Activated naive CD4-positive, alpha-beta T cell treated with anti-CD3 and anti-CD28 coated beads, Interleukin-2, amount 10 ng/mL, durations not matched to agents 7 days and 5 days (primary cell): ENCODE results near the gene ZNF205.
"Not testable (repeated sequence)": the region's sequence is repeated elsewhere in the genome, so short reads cannot be mapped to it uniquely, and the experiment has no call there.

ENCODE experiments used
- CTCF ChIA-PET: fragments of 350-600 bp; sonication (Branson Sonifier 250); formaldehyde crosslinking; loops from one replicate; lab custom pipeline; 2021; ENCODE audit warnings: antibody characterized with exemption; lab: Charles Lee
- DNase-seq: peaks from one replicate; pipeline ENCODE4 v3.0.0-alpha.2; 2020
- H3K27ac Mint-ChIP-seq: one replicate; pipeline ENCODE4 v1.8.0; 2021; ENCODE audit warnings: mild to moderate bottlenecking, moderate library complexity, mixed read lengths
- H3K27me3 Mint-ChIP-seq: one replicate; pipeline ENCODE4 v1.8.0; 2021; ENCODE audit warnings: mild to moderate bottlenecking, mixed read lengths
- H3K36me3 Mint-ChIP-seq: one replicate; pipeline ENCODE4 v1.8.0; 2021; ENCODE audit warnings: mixed read lengths
- H3K4me1 Mint-ChIP-seq: one replicate; pipeline ENCODE4 v1.8.0; 2021; ENCODE audit warnings: mixed read lengths
- H3K4me3 Mint-ChIP-seq: one replicate; pipeline ENCODE4 v1.8.0; 2021; ENCODE audit warnings: mild to moderate bottlenecking, moderate library complexity, mixed read lengths
- H3K9me3 Mint-ChIP-seq: one replicate; pipeline ENCODE4 v1.8.0; 2021; ENCODE audit warnings: mixed read lengths

Gene ZNF205

GRCh38 chr16:3137267-3137666 is 24.9 kb downstream of the ZNF205 start:
- Mint-ChIP-seq H3K27ac (no peak overlapping the region), H3K36me3 (peaks cover 23% of the 10 kb centered on the region)
- CTCF ChIA-PET: interaction anchor here (0.9 to 1.3 kb wide), 2 partner anchors 8 to 13 kb away, joined by 4 read pairs; no protein-coding TSS in a partner anchor

GRCh38 chr16:3138342-3138741 is 26.0 kb downstream of the ZNF205 start:
- Mint-ChIP-seq H3K4me1 (peaks cover 19% of the 10 kb centered on the region), H3K27me3 (no peaks in the 10 kb centered on the region)
- CTCF ChIA-PET: no interaction called here

More at GRCh38 chr16:3137267-3137666, 24.9 kb downstream of the ZNF205 start:
- DNase-seq: no peak
- Mint-ChIP-seq H3K27me3 (no peaks in the 10 kb centered on the region), H3K4me3 (no peak overlapping the region), H3K4me1 (peaks cover 23% of the 10 kb centered on the region), H3K9me3 (no peaks in the 10 kb centered on the region)

DNA sequence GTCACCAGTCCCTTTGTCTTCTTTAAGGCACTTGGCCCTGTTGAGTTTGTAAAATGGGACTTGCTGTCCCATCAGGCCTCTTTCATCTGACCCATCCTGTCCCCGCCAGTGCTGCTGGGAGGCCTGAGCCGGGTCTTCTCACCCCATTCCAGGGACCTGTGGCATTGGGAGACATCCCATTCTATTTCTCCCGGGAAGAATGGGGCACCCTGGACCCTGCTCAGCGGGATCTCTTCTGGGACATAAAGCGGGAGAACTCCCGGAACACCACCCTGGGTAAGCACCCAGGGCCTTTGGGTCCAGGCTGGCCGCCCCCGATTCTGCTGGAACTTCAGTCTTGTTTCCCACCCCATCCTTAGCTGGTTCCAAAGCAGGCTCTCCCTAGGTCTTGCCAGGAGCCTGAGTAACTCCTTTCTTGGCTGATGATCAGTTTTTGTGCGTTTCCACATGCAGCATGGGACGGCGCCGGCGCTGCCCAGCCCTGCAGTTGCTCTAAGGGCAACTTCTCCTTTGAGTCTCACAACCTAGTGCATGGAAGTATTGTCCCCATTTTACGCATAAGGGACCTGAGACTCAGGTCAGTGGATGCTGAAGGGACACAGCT is 26.5 kb downstream of the ZNF205 start:
- CTCF ChIA-PET: interaction anchor here (0.9 to 1.0 kb wide), 2 partner anchors 9 to 10 kb away, joined by 3 to 5 read pairs; no protein-coding TSS in a partner anchor
- Mint-ChIP-seq H3K4me1 (peaks cover 15% of the 10 kb centered on the region), H3K9me3 (no peaks in the 10 kb centered on the region), H3K4me3 (no peak overlapping the region), H3K27ac (no peak overlapping the region), H3K27me3 (no peaks in the 10 kb centered on the region), H3K36me3 (peaks cover 25% of the 10 kb centered on the region)
- no peak for DNase-seq

More at GRCh38 chr16:3138342-3138741, 26.0 kb downstream of the ZNF205 start:
- Mint-ChIP-seq H3K9me3 (no peaks in the 10 kb centered on the region), H3K36me3 (peaks cover 25% of the 10 kb centered on the region), H3K27ac (no peak overlapping the region), H3K4me3 (no peak overlapping the region)
- no peak for DNase-seq

GRCh38 chr16:3139561-3139960 is 27.2 kb downstream of the ZNF205 start:
- CTCF ChIA-PET: interaction anchor here (0.9 to 1.0 kb wide), 2 partner anchors 10 kb away, joined by 3 to 5 read pairs; no protein-coding TSS in a partner anchor
- H3K27ac Mint-ChIP-seq, H3K9me3 Mint-ChIP-seq, H3K4me3 Mint-ChIP-seq, DNase-seq, H3K27me3 Mint-ChIP-seq: not testable (repeated sequence)
- Mint-ChIP-seq H3K4me1 (peaks cover 15% of the 10 kb centered on the region), H3K36me3 (peaks cover 25% of the 10 kb centered on the region)

- peaks cover 22% of the 10 kb centered on the region for H3K36me3 Mint-ChIP-seq
- CTCF ChIA-PET: no interaction called here
- peaks cover 10% of the 10 kb centered on the region for H3K4me1 Mint-ChIP-seq
- no peak for DNase-seq
- no peak overlapping the region for H3K27ac Mint-ChIP-seq
- H3K4me3 Mint-ChIP-seq: no peak overlapping the region
- H3K27me3 Mint-ChIP-seq: peaks cover 7% of the 10 kb centered on the region
- no peaks in the 10 kb centered on the region for H3K9me3 Mint-ChIP-seq
Observed at GRCh38 chr16:3140603-3141427, 28.4 kb downstream of the ZNF205 start.

- H3K27ac Mint-ChIP-seq: no peak overlapping the region
- peaks cover 21% of the 10 kb centered on the region for H3K36me3 Mint-ChIP-seq
- CTCF ChIA-PET: no interaction called here
- no peaks in the 10 kb centered on the region for H3K9me3 Mint-ChIP-seq
- H3K4me1 Mint-ChIP-seq: peaks cover 4% of the 10 kb centered on the region
- H3K4me3 Mint-ChIP-seq: no peak overlapping the region
- no peak for DNase-seq
- peaks cover 7% of the 10 kb centered on the region for H3K27me3 Mint-ChIP-seq
Observed at GRCh38 chr16:3141781-3142311, 29.5 kb downstream of the ZNF205 start.

DNA sequence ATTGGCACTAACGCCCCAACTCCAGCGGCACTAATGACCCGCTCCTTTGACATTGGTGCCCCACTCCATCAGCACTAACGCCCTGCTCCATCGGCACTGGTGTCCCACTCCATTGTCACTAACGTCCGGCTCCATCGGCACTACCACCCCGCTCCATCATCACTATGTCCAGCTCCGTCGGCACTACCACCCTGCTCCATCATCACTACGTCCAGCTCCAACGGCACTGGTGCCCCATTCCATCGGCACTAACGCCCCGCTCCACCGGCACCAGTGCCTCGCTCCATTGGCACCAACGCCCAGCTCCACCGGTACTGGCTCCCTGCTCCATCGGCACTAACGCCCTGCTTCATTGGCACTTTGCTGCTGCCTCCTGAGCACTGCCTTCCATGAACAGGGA is 29.9 kb downstream of the ZNF205 start:
- Mint-ChIP-seq H3K27ac (no peak overlapping the region), H3K27me3 (peaks cover 9% of the 10 kb centered on the region), H3K9me3 (no peaks in the 10 kb centered on the region), H3K4me3 (no peak overlapping the region), H3K36me3 (peaks cover 20% of the 10 kb centered on the region), H3K4me1 (peaks cover 2% of the 10 kb centered on the region)
- DNase-seq: no peak
- CTCF ChIA-PET: no interaction called here

DNA sequence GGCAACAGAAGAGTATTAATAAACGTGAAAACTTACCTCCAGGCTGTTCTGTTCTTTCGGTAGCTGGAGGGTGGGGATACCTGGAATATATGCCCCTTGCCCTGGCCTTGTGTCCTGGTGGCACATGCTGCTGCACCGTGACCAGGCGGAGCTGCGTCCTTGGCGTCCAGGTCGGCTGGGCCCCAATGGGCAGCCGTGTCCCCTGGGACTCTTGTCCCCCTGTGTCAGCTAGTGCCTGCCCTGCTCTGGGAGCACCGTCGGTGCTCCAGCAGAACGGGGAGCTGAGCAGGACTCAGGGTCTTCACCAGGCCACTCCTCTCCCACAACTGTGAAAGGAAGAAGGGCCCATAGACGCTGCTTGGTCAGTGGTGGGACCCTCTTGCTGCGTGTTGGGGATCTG is 30.4 kb downstream of the ZNF205 start:
- no peak for DNase-seq
- Mint-ChIP-seq H3K27me3 (peaks cover 13% of the 10 kb centered on the region), H3K36me3 (peaks cover 18% of the 10 kb centered on the region), H3K27ac (no peak overlapping the region), H3K4me1 (peaks cover 2% of the 10 kb centered on the region), H3K9me3 (no peaks in the 10 kb centered on the region), H3K4me3 (no peak overlapping the region)
- CTCF ChIA-PET: no interaction called here

- DNase-seq: no peak
- peaks cover 2% of the 10 kb centered on the region for H3K4me1 Mint-ChIP-seq
- H3K4me3 Mint-ChIP-seq: no peak overlapping the region
- H3K36me3 Mint-ChIP-seq: peaks cover 18% of the 10 kb centered on the region
- H3K9me3 Mint-ChIP-seq: no peaks in the 10 kb centered on the region
- CTCF ChIA-PET: interaction anchor here (0.8 to 1.5 kb wide), 2 partner anchors 8 to 13 kb away, joined by 3 to 5 read pairs; partner anchors contain the start of gene ZNF213
- peaks cover 17% of the 10 kb centered on the region for H3K27me3 Mint-ChIP-seq
- H3K27ac Mint-ChIP-seq: no peak overlapping the region
Observed at GRCh38 chr16:3143189-3143588, 30.8 kb downstream of the ZNF205 start.

- H3K27ac Mint-ChIP-seq: no peak overlapping the region
- H3K4me1 Mint-ChIP-seq: peaks cover 2% of the 10 kb centered on the region
- peaks cover 18% of the 10 kb centered on the region for H3K27me3 Mint-ChIP-seq
- DNase-seq: no peak
- H3K4me3 Mint-ChIP-seq: no peak overlapping the region
- peaks cover 17% of the 10 kb centered on the region for H3K36me3 Mint-ChIP-seq
- CTCF ChIA-PET: interaction anchor here (0.8 to 1.5 kb wide), 2 partner anchors 9 to 14 kb away, joined by 3 to 5 read pairs; partner anchors contain the start of gene ZNF213
- H3K9me3 Mint-ChIP-seq: no peaks in the 10 kb centered on the region
Observed at GRCh38 chr16:3143598-3144320, 31.4 kb downstream of the ZNF205 start.

GRCh38 chr16:3144321-3144983 is 32.1 kb downstream of the ZNF205 start:
- Mint-ChIP-seq H3K27ac (no peak overlapping the region), H3K36me3 (peaks cover 13% of the 10 kb centered on the region), H3K27me3 (peaks cover 18% of the 10 kb centered on the region), H3K9me3 (no peaks in the 10 kb centered on the region), H3K4me3 (no peak overlapping the region), H3K4me1 (no peaks in the 10 kb centered on the region)
- DNase-seq: no peak
- CTCF ChIA-PET: interaction anchor here (1.0 to 1.5 kb wide), 2 partner anchors 9 to 14 kb away, joined by 3 to 5 read pairs; partner anchors contain the start of gene ZNF213

- CTCF ChIA-PET: interaction anchor here (0.7 to 1.0 kb wide), 2 partner anchors 14 to 15 kb away, joined by 3 to 4 read pairs; no protein-coding TSS in a partner anchor
- peaks cover 5% of the 10 kb centered on the region for H3K4me1 Mint-ChIP-seq
- H3K4me3 Mint-ChIP-seq: no peak overlapping the region
- H3K9me3 Mint-ChIP-seq: no peaks in the 10 kb centered on the region
- H3K27ac Mint-ChIP-seq: no peak overlapping the region
- peaks cover 10% of the 10 kb centered on the region for H3K36me3 Mint-ChIP-seq
- DNase-seq: no peak
- H3K27me3 Mint-ChIP-seq: peaks cover 18% of the 10 kb centered on the region
Observed at GRCh38 chr16:3145151-3145550, 32.8 kb downstream of the ZNF205 start.

DNA sequence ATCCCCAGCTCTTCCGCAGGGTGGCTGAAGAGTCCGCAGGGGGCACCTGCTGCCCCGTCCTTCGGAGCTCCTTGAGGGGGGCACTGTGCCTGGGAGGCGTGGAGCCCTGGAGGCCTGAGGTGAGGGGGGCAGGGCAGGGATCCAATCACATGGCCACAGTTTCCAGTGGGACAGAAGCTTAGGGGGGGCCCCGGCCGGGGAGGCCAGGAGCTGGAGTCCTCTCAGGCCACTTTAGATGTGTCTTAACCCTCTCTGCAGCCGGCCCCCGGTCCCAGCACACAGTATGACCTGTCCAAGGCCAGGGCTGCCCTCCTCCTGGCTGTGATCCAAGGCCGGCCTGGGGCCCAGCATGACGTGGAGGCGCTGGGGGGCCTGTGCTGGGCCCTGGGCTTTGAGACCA is 33.3 kb downstream of the ZNF205 start:
- CTCF ChIA-PET: interaction anchor here (0.7 kb wide), 1 partner anchor 14 kb away, joined by 4 read pairs; no protein-coding TSS in a partner anchor
- Mint-ChIP-seq H3K27ac (no peak overlapping the region), H3K4me1 (peaks cover 7% of the 10 kb centered on the region), H3K4me3 (no peak overlapping the region), H3K9me3 (no peaks in the 10 kb centered on the region), H3K27me3 (peaks cover 20% of the 10 kb centered on the region), H3K36me3 (peaks cover 12% of the 10 kb centered on the region)
- DNase-seq: no peak
